Skeletal muscle tissue (tissue), 4 donors: Measurements from ENCODE around the gene MGARP. TPM values are rescaled to one million over a fixed set of nuclear protein-coding genes. Genes with fewer than 3 reads are reported as not detected.
A peak's percentile ranks its signal among the peaks of the same experiment; 100 is the strongest.

Experiments
- H3K27ac ChIP-seq: one replicate; pipeline ENCODE4 v1.7.0; 2013; ENCODE audit warnings: mild to moderate bottlenecking, low read depth, low read length, inconsistent platforms
- H3K27me3 ChIP-seq, 3 donors: one replicate each; pipeline ENCODE4 v1.7.0; 2013; ENCODE audit warnings: low read length in 3 of 3; ENCODE audit not compliant: control insufficient read depth in 3 of 3, insufficient read depth in 3 of 3
- H3K36me3 ChIP-seq, 3 donors: one replicate each; pipeline ENCODE4 v1.7.0; 2013; ENCODE audit warnings: low read length in 3 of 3; ENCODE audit not compliant: control insufficient read depth in 3 of 3, insufficient read depth in 3 of 3
- H3K4me1 ChIP-seq, 3 donors: one replicate each; pipeline ENCODE4 v1.7.0; 2013; ENCODE audit warnings: low read length in 3 of 3, mild to moderate bottlenecking in 3 of 3; ENCODE audit not compliant: control insufficient read depth in 3 of 3, insufficient read depth in 3 of 3
- H3K4me3 ChIP-seq, 3 donors: one replicate each; pipeline ENCODE4 v1.7.0; 2013; ENCODE audit warnings: low read length in 3 of 3
- H3K9ac ChIP-seq, 3 donors: one replicate each; pipeline ENCODE4 v1.7.0; 2013; ENCODE audit warnings: low read length in 3 of 3, mild to moderate bottlenecking in 3 of 3, moderate library complexity in 2 of 3, low read depth in 1 of 3
- H3K9me3 ChIP-seq, 3 donors: one replicate each; pipeline ENCODE4 v1.7.0; 2013; ENCODE audit warnings: low read length in 3 of 3; ENCODE audit not compliant: control insufficient read depth in 3 of 3
- total RNA-seq: library from RNA; depleted of rRNA; stranded (reverse); fragments of >200 nt; gene quantifications from one replicate; pipeline ENCODE4 v1.2.3, GENCODE V29; 2014
- donor health status: Osteomylitis.

MGARP gene
- total RNA-seq, 1 donor from 2014 or later = not detected

DNA sequence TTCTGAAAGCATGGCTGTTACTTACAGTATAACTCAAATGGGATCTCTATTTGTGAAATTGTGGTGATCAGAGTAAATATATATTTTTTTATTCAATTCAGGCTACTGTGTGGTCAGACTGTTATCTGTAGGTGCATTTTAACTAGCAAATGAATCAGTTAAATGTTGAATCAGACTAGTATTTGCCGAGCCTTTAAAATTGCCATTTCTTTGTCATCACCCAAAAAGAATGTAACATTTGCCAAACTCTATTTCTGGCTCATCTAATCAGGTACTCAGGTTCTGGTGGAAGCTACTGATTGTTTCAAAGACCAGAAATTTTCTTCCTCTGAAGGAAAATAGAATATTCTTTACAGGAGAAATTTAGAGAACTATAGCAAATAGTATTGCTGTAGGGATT, 19.5 kb upstream of the MGARP start:
- Histone ChIP-seq H3K4me3 (peak overlapping the region; percentile 85 to 100 (median 99)), H3K9ac (peak overlapping the region; percentile 90 to 99 (median 95)), H3K27ac (peak overlapping the region; percentile 96), H3K36me3 (peaks cover 0 to 3% (median 0%) of the 10 kb centered on the region in 3 donors), H3K4me1 (peaks cover 19 to 45% (median 31%) of the 10 kb centered on the region in 3 donors), H3K27me3 (no peaks in the 10 kb centered on the region), H3K9me3 (no peaks in the 10 kb centered on the region)

DNA sequence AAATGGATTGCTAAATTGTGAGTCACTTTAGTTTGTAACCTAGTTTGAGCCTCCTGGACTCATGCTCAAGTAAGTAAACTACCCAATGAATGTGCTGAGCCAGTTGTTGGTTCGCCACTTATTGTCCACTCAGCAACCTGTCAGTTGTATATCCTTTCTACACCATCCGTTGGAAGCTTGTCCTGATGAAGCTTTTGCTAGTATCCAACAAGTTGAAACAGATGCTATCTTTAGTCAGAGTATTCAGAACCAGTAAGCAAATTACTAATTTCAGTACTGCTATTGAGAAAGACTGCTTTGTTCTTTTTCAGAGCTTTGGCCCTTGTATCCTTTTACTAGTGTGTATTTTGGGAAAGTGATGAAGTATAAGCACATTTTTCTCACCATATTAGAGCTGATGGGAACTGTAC, 17.0 kb upstream of the MGARP start:
- Histone ChIP-seq H3K27ac (peak overlapping the region; percentile 88), H3K4me1 (peaks cover 12 to 33% (median 27%) of the 10 kb centered on the region in 3 donors), H3K9ac (peak overlapping the region in 1 of 3 donors; percentile 63), H3K9me3 (no peaks in the 10 kb centered on the region), H3K27me3 (no peaks in the 10 kb centered on the region), H3K4me3 (no peak overlapping the region), H3K36me3 (peaks cover 4 to 11% (median 11%) of the 10 kb centered on the region in 3 donors)

DNA sequence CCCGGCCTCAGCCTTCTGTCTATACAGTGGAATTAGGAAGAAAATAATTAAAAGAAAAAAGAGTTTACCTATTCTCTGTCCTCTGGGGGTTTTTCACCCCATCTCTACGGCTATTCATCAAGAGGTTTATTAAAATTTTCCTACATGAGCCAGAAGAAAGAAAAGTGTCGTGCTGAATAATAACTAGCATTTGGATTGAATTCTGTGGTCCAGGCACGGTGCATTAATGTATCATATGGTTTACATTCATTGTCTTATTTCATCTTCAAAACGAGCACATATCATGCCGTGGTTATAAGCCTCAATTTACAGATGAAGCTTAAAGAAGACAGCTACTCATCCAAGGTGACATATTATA, 15.9 kb upstream of the MGARP start:
- peaks cover 12 to 30% (median 27%) of the 10 kb centered on the region in 3 donors for H3K4me1 ChIP-seq
- H3K9me3 ChIP-seq = no peaks in the 10 kb centered on the region
- peak overlapping the region; percentile 71 to 96 (median 91) for H3K4me3 ChIP-seq
- peak overlapping the region; percentile 96 to 98 (median 97) for H3K9ac ChIP-seq
- peaks cover 4 to 17% (median 11%) of the 10 kb centered on the region in 3 donors for H3K36me3 ChIP-seq
- H3K27me3 ChIP-seq = no peaks in the 10 kb centered on the region
- peak overlapping the region; percentile 88 for H3K27ac ChIP-seq

DNA sequence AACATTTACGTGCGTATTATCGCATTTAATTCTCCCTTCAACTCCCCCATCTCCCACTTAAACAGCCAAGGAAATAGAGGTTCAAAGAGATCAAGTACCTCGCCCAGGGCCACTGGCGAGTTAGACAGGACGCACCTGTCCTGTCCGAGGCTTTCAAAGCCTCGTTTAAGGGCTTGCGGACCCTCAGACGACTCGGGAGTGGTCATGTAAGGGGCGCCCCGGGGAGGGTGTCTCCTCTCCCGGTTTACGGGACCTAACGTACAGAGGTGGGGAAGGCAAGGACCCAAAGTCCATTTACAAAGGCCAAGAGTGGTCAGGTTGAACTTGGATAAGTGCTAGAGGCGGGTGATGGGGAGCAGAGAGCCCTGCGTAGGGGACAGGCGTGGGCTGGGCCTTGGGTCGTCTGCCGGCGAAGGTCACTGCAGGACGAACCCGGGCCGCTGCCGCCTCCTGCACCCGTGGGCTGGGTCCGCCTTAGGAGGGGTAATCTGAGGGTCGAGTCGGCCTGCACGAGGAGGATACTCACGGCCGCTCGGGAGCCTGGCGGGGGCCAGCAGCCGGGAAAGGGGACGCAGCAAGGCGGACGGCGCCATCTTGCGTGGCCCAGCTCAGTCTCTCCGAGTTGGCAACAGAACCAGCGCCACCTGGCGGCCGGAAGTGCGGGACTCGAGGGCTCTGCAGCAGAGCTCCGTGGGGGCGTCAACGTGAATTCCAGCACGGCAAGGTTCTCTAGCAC, 15.3 kb upstream of the MGARP start:
- Histone ChIP-seq H3K4me1 (peaks cover 12 to 27% (median 25%) of the 10 kb centered on the region in 3 donors), H3K9me3 (no peaks in the 10 kb centered on the region), H3K9ac (peak overlapping the region; percentile 96 to 98 (median 97)), H3K4me3 (peak overlapping the region; percentile 71 to 96 (median 91)), H3K36me3 (peaks cover 6 to 17% (median 11%) of the 10 kb centered on the region in 3 donors), H3K27ac (peak overlapping the region; percentile 88), H3K27me3 (no peaks in the 10 kb centered on the region)

DNA sequence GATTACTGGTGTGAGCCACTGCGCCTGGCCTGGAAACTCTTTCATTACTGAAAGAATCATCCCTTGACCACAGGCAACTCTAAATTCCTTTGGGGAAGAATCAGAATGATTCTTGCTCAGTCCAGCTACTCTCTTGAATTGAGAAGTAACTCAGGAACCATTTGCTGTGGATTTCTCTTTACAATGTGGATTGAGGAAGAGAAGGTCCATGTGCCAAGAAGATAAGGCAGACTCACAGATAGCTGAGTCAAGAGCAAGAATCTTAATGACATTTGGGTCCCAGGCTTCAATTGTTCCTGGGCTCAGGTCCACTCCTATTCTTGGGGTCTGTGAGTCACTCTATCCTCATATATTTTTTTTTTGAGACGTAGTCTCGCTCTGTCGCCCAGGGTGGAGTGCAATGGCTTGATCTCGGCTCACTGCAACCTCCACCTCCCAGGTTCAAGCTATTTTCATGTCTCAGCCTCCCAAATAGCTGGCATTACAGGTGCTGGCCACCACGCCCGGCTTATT, 6.2 kb upstream of the MGARP start:
- no peaks in the 10 kb centered on the region for H3K4me1 ChIP-seq
- no peak overlapping the region for H3K27ac ChIP-seq
- no peaks in the 10 kb centered on the region for H3K9me3 ChIP-seq
- H3K4me3 ChIP-seq = no peak overlapping the region
- no peaks in the 10 kb centered on the region for H3K27me3 ChIP-seq
- H3K9ac ChIP-seq = no peak overlapping the region
- peaks cover 4 to 22% (median 16%) of the 10 kb centered on the region in 3 donors for H3K36me3 ChIP-seq

DNA sequence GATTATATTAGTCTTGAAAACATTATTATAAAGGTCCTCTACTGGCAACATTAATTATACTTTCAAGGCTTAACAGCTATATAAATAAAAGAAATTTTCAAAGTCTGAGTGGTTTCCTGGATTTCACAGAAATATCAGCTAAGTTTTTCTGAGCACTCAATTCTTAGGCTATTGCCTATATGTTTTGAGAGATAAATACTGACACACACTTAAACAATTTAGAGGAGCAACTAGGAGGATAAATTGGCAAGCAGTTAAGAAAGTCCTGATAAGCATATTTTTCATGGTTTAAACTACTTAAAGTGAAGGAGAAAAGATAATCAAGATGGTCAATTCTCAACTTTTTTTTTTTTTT, 2.7 kb upstream of the MGARP start:
- H3K27me3 ChIP-seq = peaks cover 4 to 24% (median 22%) of the 10 kb centered on the region in 3 donors
- peaks cover 7 to 12% (median 11%) of the 10 kb centered on the region in 3 donors for H3K4me1 ChIP-seq
- H3K9ac ChIP-seq = no peak overlapping the region

DNA sequence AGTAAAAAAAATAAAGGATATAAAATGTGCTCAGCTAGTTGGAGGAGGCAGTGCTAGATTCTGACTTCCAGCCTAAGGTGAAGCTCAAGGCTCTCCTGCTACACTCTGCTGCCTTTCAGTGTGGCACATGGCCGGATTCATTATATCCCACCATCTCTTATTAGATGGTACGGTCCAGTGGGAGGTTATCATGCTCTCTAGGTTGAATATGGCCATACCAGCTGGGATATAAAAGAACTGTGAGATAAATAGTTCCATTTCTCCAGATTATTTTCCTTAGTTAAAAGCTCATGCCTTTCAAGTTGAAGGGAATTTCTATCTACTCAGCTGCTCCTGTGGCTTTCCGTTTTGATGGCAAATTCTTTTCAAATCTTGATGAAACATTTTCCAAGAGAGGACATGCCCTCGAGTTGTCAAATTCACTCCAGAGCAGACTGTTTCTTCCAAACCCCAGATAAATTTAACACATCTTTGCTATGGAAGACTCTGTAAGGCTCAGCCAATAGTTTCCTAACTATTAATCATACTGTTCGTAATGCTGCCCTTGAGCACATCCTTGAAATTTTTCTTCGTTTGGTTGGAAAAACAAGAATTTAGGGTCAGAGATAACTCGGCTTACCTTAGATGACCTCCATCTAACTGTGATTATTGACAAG, 2.2 kb upstream of the MGARP start:
- Histone ChIP-seq H3K9me3 (no peaks in the 10 kb centered on the region), H3K36me3 (no peaks in the 10 kb centered on the region), H3K27me3 (peaks cover 4 to 24% (median 22%) of the 10 kb centered on the region in 3 donors), H3K27ac (no peak overlapping the region), H3K4me3 (no peak overlapping the region), H3K4me1 (peaks cover 7 to 12% (median 11%) of the 10 kb centered on the region in 3 donors), H3K9ac (no peak overlapping the region)

More for the DNA sequence above, 2.7 kb upstream of the MGARP start:
- Histone ChIP-seq H3K9me3 (no peaks in the 10 kb centered on the region), H3K36me3 (peaks cover 0 to 3% (median 0%) of the 10 kb centered on the region in 3 donors), H3K4me3 (no peak overlapping the region), H3K27ac (no peak overlapping the region)

DNA sequence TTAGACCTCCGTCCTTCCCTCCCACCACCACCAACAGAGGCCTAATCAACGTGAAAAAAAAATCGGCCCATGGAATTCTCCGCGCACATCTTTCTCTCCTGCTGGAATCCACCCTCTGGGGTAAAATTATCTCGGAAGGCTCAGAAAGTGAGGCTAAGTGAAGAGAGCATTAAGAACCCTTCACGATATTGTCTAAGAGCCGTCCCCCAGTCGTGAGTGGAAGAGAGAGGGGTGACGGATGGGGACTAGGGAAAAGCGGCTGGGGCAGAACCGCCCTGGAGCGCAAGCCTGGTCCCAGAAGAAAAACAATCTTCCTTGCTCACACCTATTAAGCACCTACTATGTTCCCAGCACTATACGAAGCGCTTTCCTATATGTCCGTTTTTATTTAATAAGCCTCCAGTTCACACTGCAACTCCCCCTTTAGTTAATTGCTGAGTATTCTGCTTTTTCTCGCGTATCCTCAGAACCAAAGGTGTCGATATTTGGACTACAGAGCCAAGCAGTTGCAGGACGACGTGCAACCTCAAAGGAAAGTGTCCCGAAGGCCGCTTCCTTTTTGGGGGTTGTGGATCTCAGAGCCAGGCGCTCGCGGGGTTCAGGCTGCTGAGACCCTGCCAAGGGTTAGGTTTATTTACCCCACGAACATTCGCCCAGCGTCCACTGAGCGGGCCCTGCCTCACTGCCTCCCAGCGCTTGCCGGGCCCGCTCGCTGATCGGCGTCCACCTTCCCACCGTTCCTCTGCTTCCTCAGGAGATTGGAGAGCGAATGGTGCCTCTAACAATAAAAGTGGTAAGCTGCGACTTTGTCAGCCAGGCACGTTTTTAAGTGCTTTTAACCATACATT, 889 bp downstream of the MGARP start:
- Histone ChIP-seq H3K4me3 (peak overlapping the region; percentile 2 to 66 (median 64)), H3K36me3 (no peaks in the 10 kb centered on the region), H3K9ac (peak overlapping the region in 1 of 3 donors; percentile 48), H3K27ac (no peak overlapping the region), H3K9me3 (no peaks in the 10 kb centered on the region), H3K27me3 (peaks cover 4 to 24% (median 22%) of the 10 kb centered on the region in 3 donors), H3K4me1 (peaks cover 7 to 12% (median 11%) of the 10 kb centered on the region in 3 donors)

DNA sequence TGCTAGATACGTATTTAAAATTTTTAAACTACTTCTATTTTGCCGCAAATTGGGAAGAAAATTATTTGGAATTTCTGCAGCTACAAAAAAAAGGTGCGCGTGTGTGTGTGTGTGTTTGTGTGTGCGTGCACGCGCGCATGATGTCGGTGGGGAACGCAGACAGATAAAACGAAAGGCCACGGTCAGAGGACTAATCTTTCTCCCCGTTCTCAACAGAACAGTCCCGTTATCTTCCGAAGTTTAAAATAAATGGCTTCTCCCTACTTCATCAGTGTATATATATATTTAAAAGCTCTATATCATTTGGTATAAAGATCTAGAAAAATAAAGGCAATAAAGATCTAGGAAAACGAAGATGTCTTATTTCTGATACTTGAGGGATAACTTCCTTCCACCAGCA, 1.5 kb downstream of the MGARP start:
- Histone ChIP-seq H3K9ac (no peak overlapping the region), H3K36me3 (no peaks in the 10 kb centered on the region), H3K9me3 (no peaks in the 10 kb centered on the region), H3K27ac (no peak overlapping the region), H3K4me1 (peaks cover 7 to 12% (median 11%) of the 10 kb centered on the region in 3 donors), H3K27me3 (peaks cover 4 to 24% (median 22%) of the 10 kb centered on the region in 3 donors), H3K4me3 (no peak overlapping the region)
